H1 (cell line): ENCODE data around the gene TSHB. TPM values are rescaled to one million over a fixed set of nuclear protein-coding genes. Genes with fewer than 3 reads are reported as not detected.

Experiments
- CHD2 ChIP-seq: IDR thresholded peaks from 2 replicates; pipeline ENCODE4 v1.6.1; 2012; ENCODE audit warnings: low read length, improper control_type of control experiment
- CTBP2 ChIP-seq: IDR thresholded peaks from 2 replicates; pipeline ENCODE4 v1.7.0; 2011; ENCODE audit warnings: borderline replicate concordance, mild to moderate bottlenecking, moderate library complexity, mixed read lengths, low read length; ENCODE audit not compliant: insufficient read depth, insufficient read length
- RAD21 ChIP-seq, 2 experiments: IDR thresholded peaks in 1 of 2; conservative IDR thresholded peaks in 1 of 2; 2 replicates each; pipeline ENCODE4 v1.6.1; 2011; ENCODE audit warnings: low read depth in 2 of 2, low read length in 2 of 2, improper control_type of control experiment in 1 of 2, inconsistent platforms in 1 of 2, mild to moderate bottlenecking in 1 of 2, moderate library complexity in 1 of 2
- TAF1 ChIP-seq: IDR thresholded peaks from 2 replicates; pipeline ENCODE4 v1.6.1; 2011; ENCODE audit warnings: mild to moderate bottlenecking, low read depth, low read length
- polyA plus RNA-seq, 7 experiments: library from polyadenylated mRNA; depleted of rRNA in 3 of 7; stranded (reverse) in 5 of 7; unstranded in 2 of 7; fragments of >200 nt in 5 of 7; fragments of 200-250 nt in 2 of 7; gene quantifications; 1 replicate in 5 of 7; 2 replicates in 1 of 7; 4 replicates in 1 of 7; pipeline versions ENCODE4 v1.2.1 to v1.2.3, GENCODE V29; 2011 to 2013; ENCODE audit warnings: missing spikeins in 2 of 7, mixed read lengths in 2 of 7
- total RNA-seq: library from RNA; stranded (reverse); fragmentation: NEBNext Ultra II Directional; extraction: Animal tissue kit (Norgen Biotek cat#: 25700); gene quantifications from 2 replicates; pipeline ENCODE4 v1.2.1, GENCODE V29; 2021

Gene TSHB
- total and polyA plus RNA-seq, 2 of the 8 experiments (the other 6 are each of a cell fraction or from before 2014, with no cell fraction given) = not detected

GRCh38 chr1:115021145-115021544 is 8.5 kb upstream of the TSHB start (continued):
- no peak for TF ChIP-seq TAF1
- TF ChIP-seq CHD2 = no peak
- TF ChIP-seq CTBP2 = no peak
- no peak for TF ChIP-seq RAD21 (IDR thresholded peaks at IDR 0.05 in 1 of 2, conservative IDR thresholded peaks at IDR 0.05 in 1 of 2; ENCODE audit: low read depth in 2 of 2, low read length in 2 of 2)
